Measurements from ENCODE around the gene TAS1R3. TPM values are rescaled to one million over a fixed set of nuclear protein-coding genes. Genes with fewer than 3 reads are reported as not detected.

Gene TAS1R3
- total RNA-seq, 2 experiments from 2014 or later: 0.99 to 1.1 TPM

- Histone ChIP-seq H3K36me3 (ENCODE audit: insufficient read depth, low read length) (peaks cover 19% of the 10 kb centered on the region; the same call in 1 of the 2 replicates), H3K4me2 (ENCODE audit: low read length) (no peak overlapping the region), H3K4me3 (ENCODE audit: low read depth, low read length, poor library complexity, severe bottlenecking) (no peak overlapping the region), H3K79me2 (ENCODE audit: insufficient read depth, low read depth, low read length) (no peaks in the 10 kb centered on the region), H3K4me1 (ENCODE audit: insufficient read depth, low read length, poor library complexity, severe bottlenecking) (no peaks in the 10 kb centered on the region), H3K9me3 (ENCODE audit: low read length) (no peaks in the 10 kb centered on the region), H3K27ac (ENCODE audit: low read depth, low read length, poor library complexity, severe bottlenecking) (no peak overlapping the region), H3K9me2 (ENCODE audit: insufficient read depth, low read length) (no peaks in the 10 kb centered on the region), H4K20me1 (ENCODE audit: insufficient read depth, low read length) (no peaks in the 10 kb centered on the region), H2AFZ (ENCODE audit: low read length) (no peak overlapping the region)
- CTCF ChIA-PET (ENCODE audit: unreplicated experiment): no interaction called here
- no TSS peak for BruUV-seq (replicated peaks)
- TF ChIP-seq CTCF (conservative IDR thresholded peaks at IDR 0.05; ENCODE audit: low read length) (no peak), EZH2phosphoT487 (IDR thresholded peaks at IDR 0.05; ENCODE audit: borderline replicate concordance, low read depth, low read length) (no peak)
- intact Hi-C loops (cut with micrococcal nuclease; ENCODE audit: unreplicated experiment): no loop called here
- POLR2A ChIA-PET: no interaction called here
- no peak for DNase-seq (ENCODE audit: low spot score)
These were observed 1.8 kb downstream of the TAS1R3 start for GRCh38 chr1:1332774-1333480.

- Histone ChIP-seq H3K4me2 (ENCODE audit: low read length) (no peak overlapping the region), H3K9me2 (ENCODE audit: insufficient read depth, low read length) (no peaks in the 10 kb centered on the region), H2AFZ (ENCODE audit: low read length) (no peak overlapping the region), H4K20me1 (ENCODE audit: insufficient read depth, low read length) (no peaks in the 10 kb centered on the region), H3K27ac (ENCODE audit: low read depth, low read length, poor library complexity, severe bottlenecking) (no peak overlapping the region), H3K36me3 (ENCODE audit: insufficient read depth, low read length) (peaks cover 12% of the 10 kb centered on the region; the same call in 1 of the 2 replicates), H3K4me3 (ENCODE audit: low read depth, low read length, poor library complexity, severe bottlenecking) (no peak overlapping the region), H3K9me3 (ENCODE audit: low read length) (no peaks in the 10 kb centered on the region), H3K79me2 (ENCODE audit: insufficient read depth, low read depth, low read length) (no peaks in the 10 kb centered on the region), H3K4me1 (ENCODE audit: insufficient read depth, low read length, poor library complexity, severe bottlenecking) (no peaks in the 10 kb centered on the region)
- DNase-seq (ENCODE audit: low spot score): no peak
- no TSS peak for BruUV-seq (replicated peaks)
- ChIA-PET POLR2A (no interaction called here), CTCF (ENCODE audit: unreplicated experiment) (no interaction called here)
- intact Hi-C loops (cut with micrococcal nuclease; ENCODE audit: unreplicated experiment): no loop called here
- TF ChIP-seq CTCF (conservative IDR thresholded peaks at IDR 0.05; ENCODE audit: low read length): no peak
- no peak for TF ChIP-seq EZH2phosphoT487 (IDR thresholded peaks at IDR 0.05; ENCODE audit: borderline replicate concordance, low read depth, low read length)
These were observed 2.6 kb downstream of the TAS1R3 start for GRCh38 chr1:1333551-1334241.

GRCh38 chr1:1334835-1335234 is 3.8 kb downstream of the TAS1R3 start:
- Histone ChIP-seq H2AFZ (ENCODE audit: low read length) (no peak overlapping the region), H3K4me2 (ENCODE audit: low read length) (no peak overlapping the region), H3K4me3 (ENCODE audit: low read depth, low read length, poor library complexity, severe bottlenecking) (no peak overlapping the region), H3K79me2 (ENCODE audit: insufficient read depth, low read depth, low read length) (no peaks in the 10 kb centered on the region), H3K4me1 (ENCODE audit: insufficient read depth, low read length, poor library complexity, severe bottlenecking) (no peaks in the 10 kb centered on the region), H4K20me1 (ENCODE audit: insufficient read depth, low read length) (no peaks in the 10 kb centered on the region), H3K27ac (ENCODE audit: low read depth, low read length, poor library complexity, severe bottlenecking) (no peak overlapping the region), H3K36me3 (ENCODE audit: insufficient read depth, low read length) (0 out of 2 replicates have a peak, but pooled peaks cover 2% of the 10 kb centered on the region), H3K9me3 (ENCODE audit: low read length) (no peaks in the 10 kb centered on the region), H3K9me2 (ENCODE audit: insufficient read depth, low read length) (no peaks in the 10 kb centered on the region)
- intact Hi-C loops (cut with micrococcal nuclease; ENCODE audit: unreplicated experiment): no loop called here
- DNase-seq (ENCODE audit: low spot score): no peak
- BruUV-seq (replicated peaks): no TSS peak
- ChIA-PET CTCF (ENCODE audit: unreplicated experiment) (no interaction called here), POLR2A (no interaction called here)
- no peak for TF ChIP-seq EZH2phosphoT487 (IDR thresholded peaks at IDR 0.05; ENCODE audit: borderline replicate concordance, low read depth, low read length)
- no peak for TF ChIP-seq CTCF (conservative IDR thresholded peaks at IDR 0.05; ENCODE audit: low read length)

Data from OCI-LY7 (cell line).